Measurements from ENCODE around the gene ARCN1. TPM values are rescaled to one million over a fixed set of nuclear protein-coding genes. Genes with fewer than 3 reads are reported as not detected.

Gene ARCN1
- total and polyA plus RNA-seq, 7 donors = 49.4 to 76.3 (median 60.8) TPM

- ATAC-seq (no peak), DNase-seq (peak; percentile 20 to 65)
- no peak overlapping the region for H3K4me3 ChIP-seq
- H3K9me3 ChIP-seq = no peaks in the 10 kb centered on the region
- H3K4me1 ChIP-seq = peaks cover 34% of the 10 kb centered on the region
- 50 to 58% (median 53%) methylated on average over 6 of the region's 6 CpGs for WGBS, 3 donors
- intact Hi-C loops (cut with DNase I) = no loop called here
- H3K36me3 ChIP-seq (ENCODE audit: insufficient read depth in 1 of 2, low read depth in 1 of 2) = peaks cover 0 to 30% of the 10 kb centered on the region in 2 donors
- H3K27me3 ChIP-seq (ENCODE audit: insufficient read depth in 3 of 3, low read length in 2 of 3) = no peaks in the 10 kb centered on the region
- H3K27ac ChIP-seq = peak overlapping the region; percentile 68
- no peak for TF ChIP-seq CTCF (IDR thresholded peaks at IDR 0.05)
These were observed 47.4 kb downstream of the ARCN1 start for GRCh38 chr11:118619444-118620197.

- Histone ChIP-seq H3K36me3 (ENCODE audit: insufficient read depth in 1 of 2, low read depth in 1 of 2) (peaks cover 0 to 33% of the 10 kb centered on the region in 2 donors), H3K27me3 (ENCODE audit: insufficient read depth in 3 of 3, low read length in 2 of 3) (no peaks in the 10 kb centered on the region), H3K27ac (peak overlapping the region; percentile 88), H3K9me3 (no peaks in the 10 kb centered on the region), H3K4me3 (peak overlapping the region; percentile 68), H3K4me1 (peaks cover 42% of the 10 kb centered on the region)
- no peak for TF ChIP-seq CTCF (IDR thresholded peaks at IDR 0.05)
- DNase-seq = peak in 1 of 2 donors; percentile 45
- WGBS, 3 donors = 52 to 63% (median 57%) methylated on average over 7 of the region's 7 CpGs
- intact Hi-C loops (cut with DNase I) = no loop called here
- ATAC-seq = no peak
These were observed 48.4 kb downstream of the ARCN1 start for GRCh38 chr11:118620529-118621070.

- WGBS, 3 donors = 3 to 5% (median 4%) methylated on average over 37 to 38 of the region's 38 CpGs
- H3K36me3 ChIP-seq (ENCODE audit: insufficient read depth in 1 of 2, low read depth in 1 of 2) = peaks cover 0 to 33% of the 10 kb centered on the region in 2 donors
- TF ChIP-seq CTCF (IDR thresholded peaks at IDR 0.05) = no peak
- no peaks in the 10 kb centered on the region for H3K27me3 ChIP-seq (ENCODE audit: insufficient read depth in 3 of 3, low read length in 2 of 3)
- intact Hi-C loops (cut with DNase I) = no loop called here
- H3K9me3 ChIP-seq = no peaks in the 10 kb centered on the region
- H3K4me3 ChIP-seq = peak overlapping the region; percentile 68
- peak overlapping the region; percentile 88 for H3K27ac ChIP-seq
- DNase-seq (peak; percentile 89 to 91), ATAC-seq (peak; percentile 59 to 66 (median 66))
- H3K4me1 ChIP-seq = peaks cover 42% of the 10 kb centered on the region
These were observed 49.0 kb downstream of the ARCN1 start for GRCh38 chr11:118621071-118621783.

- H3K4me3 ChIP-seq = peak overlapping the region; percentile 68
- peaks cover 0 to 30% of the 10 kb centered on the region in 2 donors for H3K36me3 ChIP-seq (ENCODE audit: insufficient read depth in 1 of 2, low read depth in 1 of 2)
- H3K4me1 ChIP-seq = peaks cover 42% of the 10 kb centered on the region
- H3K9me3 ChIP-seq = no peaks in the 10 kb centered on the region
- TF ChIP-seq CTCF (IDR thresholded peaks at IDR 0.05) = no peak
- ATAC-seq (no peak), DNase-seq (no peak)
- no peaks in the 10 kb centered on the region for H3K27me3 ChIP-seq (ENCODE audit: insufficient read depth in 3 of 3, low read length in 2 of 3)
- peak overlapping the region; percentile 88 for H3K27ac ChIP-seq
- 23 to 26% (median 24%) methylated on average over 4 of the region's 4 CpGs for WGBS, 3 donors
- intact Hi-C loops (cut with DNase I) = no loop called here
These were observed 49.7 kb downstream of the ARCN1 start for GRCh38 chr11:118621784-118622375.
